ENCODE data around the gene AK3.
A peak's percentile ranks its signal among the peaks of the same experiment; 100 is the strongest.

The AK3 gene

GRCh38 chr9:4668604-4669003 lies 72.4 kb downstream of the AK3 start:
- DNase-seq = no peak
- in situ Hi-C loops (cut with HindIII; ENCODE audit: low pct_ligation_motif_present, low sequenced_read_pairs) = no loop called here
- Histone ChIP-seq H3K27ac (no peak overlapping the region), H3K4me3 (ENCODE audit: low read depth, low read length) (no peak overlapping the region), H3K36me3 (replicated peaks) (no peaks in the 10 kb centered on the region), H3K27me3 (replicated peaks) (no peaks in the 10 kb centered on the region)
- no peak for TF ChIP-seq CTCF (IDR thresholded peaks at IDR 0.05; ENCODE audit: low read depth, low read length, missing control alignments)

- in situ Hi-C loops (cut with HindIII; ENCODE audit: low pct_ligation_motif_present, low sequenced_read_pairs) = no loop called here
- DNase-seq = no peak
- Histone ChIP-seq H3K27ac (no peak overlapping the region), H3K4me3 (ENCODE audit: low read depth, low read length) (no peak overlapping the region), H3K36me3 (replicated peaks) (no peaks in the 10 kb centered on the region), H3K27me3 (replicated peaks) (no peaks in the 10 kb centered on the region)
- TF ChIP-seq CTCF (IDR thresholded peaks at IDR 0.05; ENCODE audit: low read depth, low read length, missing control alignments) = no peak
Measured at GRCh38 chr9:4667681-4668080, 73.3 kb downstream of the AK3 start.

GRCh38 chr9:4666042-4666699 lies 74.8 kb downstream of the AK3 start, which contains the start of gene SPATA6L:
Gene SPATA6L, minus strand, starts transcription at chr9:4666480. Its CDS starts 230 bp downstream, at chr9:4666250.
- peak within 1 kb of the TSS; percentile 47 for H3K4me3 ChIP-seq (ENCODE audit: low read depth, low read length)
- H3K27ac ChIP-seq = no peak within 1 kb of the TSS
- no peaks in the 10 kb centered on the region for H3K27me3 ChIP-seq (replicated peaks)
- no peaks in the 10 kb centered on the region for H3K36me3 ChIP-seq (replicated peaks)
- TF ChIP-seq CTCF (IDR thresholded peaks at IDR 0.05; ENCODE audit: low read depth, low read length, missing control alignments) = peak; percentile 23
- DNase-seq = no peak
- in situ Hi-C loops (cut with HindIII; ENCODE audit: low pct_ligation_motif_present, low sequenced_read_pairs) = no loop called here

GRCh38 chr9:4665357-4665756 lies 75.6 kb downstream of the AK3 start:
- Histone ChIP-seq H3K4me3 (ENCODE audit: low read depth, low read length) (no peak overlapping the region), H3K36me3 (replicated peaks) (no peaks in the 10 kb centered on the region), H3K27ac (no peak overlapping the region), H3K27me3 (replicated peaks) (no peaks in the 10 kb centered on the region)
- in situ Hi-C loops (cut with HindIII; ENCODE audit: low pct_ligation_motif_present, low sequenced_read_pairs) = no loop called here
- no peak for TF ChIP-seq CTCF (IDR thresholded peaks at IDR 0.05; ENCODE audit: low read depth, low read length, missing control alignments)
- DNase-seq = no peak

GRCh38 chr9:4663956-4664355 lies 77.0 kb downstream of the AK3 start:
- no peak for DNase-seq
- TF ChIP-seq CTCF (IDR thresholded peaks at IDR 0.05; ENCODE audit: low read depth, low read length, missing control alignments) = no peak
- H3K27me3 ChIP-seq (replicated peaks) = no peaks in the 10 kb centered on the region
- H3K4me3 ChIP-seq (ENCODE audit: low read depth, low read length) = no peak overlapping the region
- H3K36me3 ChIP-seq (replicated peaks) = no peaks in the 10 kb centered on the region
- in situ Hi-C loops (cut with HindIII; ENCODE audit: low pct_ligation_motif_present, low sequenced_read_pairs) = no loop called here
- H3K27ac ChIP-seq = no peak overlapping the region
